Uterus (tissue), 4 donors: ENCODE results near the gene PAXIP1. TPM values are rescaled to one million over a fixed set of nuclear protein-coding genes. Genes with fewer than 3 reads are reported as not detected.

Experiments used
- DNase-seq, 2 donors: peaks; one replicate each; pipeline ENCODE4 v3.0.0-alpha.2; 2019 to 2020
- H3K27ac ChIP-seq, 2 donors: fragments of 200-600 bp; sonication (generic); 1 replicate in 1 of 2; 2 replicates in 1 of 2; pipeline ENCODE4 v1.5.1; 2016 to 2018
- H3K27me3 ChIP-seq, 2 donors: fragments of 200-600 bp; sonication (generic); one replicate each; pipeline ENCODE4 v1.5.1; 2018 to 2019; ENCODE audit warnings: control low read depth in 1 of 2
- H3K36me3 ChIP-seq, 2 donors: fragments of 200-600 bp; sonication (generic); one replicate each; pipeline ENCODE4 v1.5.1; 2019; ENCODE audit warnings: control low read depth in 1 of 2
- H3K4me1 ChIP-seq, 2 donors: fragments of 200-600 bp; sonication (generic); one replicate each; pipeline ENCODE4 v1.5.1; 2018 to 2019; ENCODE audit warnings: control low read depth in 1 of 2
- H3K4me3 ChIP-seq, 2 donors: fragments of 200-600 bp; sonication (generic); 1 replicate in 1 of 2; 2 replicates in 1 of 2; pipeline ENCODE4 v1.5.1; 2018 to 2019; ENCODE audit warnings: mild to moderate bottlenecking in 1 of 2
- H3K9me3 ChIP-seq, 2 donors: fragments of 200-600 bp; sonication (generic); one replicate each; pipeline ENCODE4 v1.5.1; 2019; ENCODE audit warnings: control low read depth in 1 of 2
- POLR2A ChIP-seq, 2 donors: fragments of 450-650 bp; IDR thresholded peaks; one replicate each; pipeline ENCODE4 v1.6.1; 2016; ENCODE audit warnings: antibody characterized with exemption in 2 of 2, mild to moderate bottlenecking in 1 of 2, moderate library complexity in 1 of 2
- intact Hi-C: fragments of 100-400 bp; cut with DNase I; formaldehyde crosslinking; loops from one replicate; pipeline ENCODE4 v1.15.1; 2023; ENCODE audit warnings: low total_unique reads
- total RNA-seq, 4 donors: library from RNA; depleted of rRNA in 3 of 4; stranded (reverse); fragments of >200 nt in 3 of 4; gene quantifications; one replicate each; pipeline versions ENCODE4 v1.1.0 to v1.2.4, GENCODE V29; 2014 to 2023
- TF ChIP-seq, protein P1 (sequence below), 4 experiments: fragments of 200-600 bp in 2 of 4; fragments of 450-650 bp in 2 of 4; sonication (generic) in 2 of 4; IDR thresholded peaks; one replicate each; pipeline ENCODE4 v1.5.1; 2016 to 2019; ENCODE audit warnings: antibody characterized with exemption in 4 of 4, mild to moderate bottlenecking in 2 of 4, moderate library complexity in 1 of 4
- donor health status: DM: yes; HTN: yes; CAD: no.

PAXIP1 gene, protein sequence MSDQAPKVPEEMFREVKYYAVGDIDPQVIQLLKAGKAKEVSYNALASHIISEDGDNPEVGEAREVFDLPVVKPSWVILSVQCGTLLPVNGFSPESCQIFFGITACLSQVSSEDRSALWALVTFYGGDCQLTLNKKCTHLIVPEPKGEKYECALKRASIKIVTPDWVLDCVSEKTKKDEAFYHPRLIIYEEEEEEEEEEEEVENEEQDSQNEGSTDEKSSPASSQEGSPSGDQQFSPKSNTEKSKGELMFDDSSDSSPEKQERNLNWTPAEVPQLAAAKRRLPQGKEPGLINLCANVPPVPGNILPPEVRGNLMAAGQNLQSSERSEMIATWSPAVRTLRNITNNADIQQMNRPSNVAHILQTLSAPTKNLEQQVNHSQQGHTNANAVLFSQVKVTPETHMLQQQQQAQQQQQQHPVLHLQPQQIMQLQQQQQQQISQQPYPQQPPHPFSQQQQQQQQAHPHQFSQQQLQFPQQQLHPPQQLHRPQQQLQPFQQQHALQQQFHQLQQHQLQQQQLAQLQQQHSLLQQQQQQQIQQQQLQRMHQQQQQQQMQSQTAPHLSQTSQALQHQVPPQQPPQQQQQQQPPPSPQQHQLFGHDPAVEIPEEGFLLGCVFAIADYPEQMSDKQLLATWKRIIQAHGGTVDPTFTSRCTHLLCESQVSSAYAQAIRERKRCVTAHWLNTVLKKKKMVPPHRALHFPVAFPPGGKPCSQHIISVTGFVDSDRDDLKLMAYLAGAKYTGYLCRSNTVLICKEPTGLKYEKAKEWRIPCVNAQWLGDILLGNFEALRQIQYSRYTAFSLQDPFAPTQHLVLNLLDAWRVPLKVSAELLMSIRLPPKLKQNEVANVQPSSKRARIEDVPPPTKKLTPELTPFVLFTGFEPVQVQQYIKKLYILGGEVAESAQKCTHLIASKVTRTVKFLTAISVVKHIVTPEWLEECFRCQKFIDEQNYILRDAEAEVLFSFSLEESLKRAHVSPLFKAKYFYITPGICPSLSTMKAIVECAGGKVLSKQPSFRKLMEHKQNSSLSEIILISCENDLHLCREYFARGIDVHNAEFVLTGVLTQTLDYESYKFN
- total RNA-seq, result 10 to 100 TPM; 11.2 to 22.5 (median 17.3) TPM

DNA sequence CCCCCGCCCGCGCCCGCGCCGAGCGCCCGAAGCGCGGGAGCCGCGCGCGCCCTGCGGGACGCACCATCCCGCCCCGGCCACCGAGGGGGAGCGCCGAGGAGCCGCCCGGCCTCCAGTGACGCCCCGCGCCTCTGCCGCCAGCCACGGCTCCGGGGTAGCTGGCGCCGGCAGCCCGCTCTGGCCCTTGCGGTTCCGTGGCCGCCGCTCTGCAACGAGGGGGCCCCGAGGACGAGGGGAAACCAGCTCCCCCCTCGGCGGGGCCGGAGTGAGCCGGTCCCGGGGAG is at the start of gene PAXIP1:
Gene PAXIP1, minus strand, starts transcription at position 33 of the 284 bp plus-strand sequence. CDS start 195 bp downstream, outside the sequence.
- Histone ChIP-seq H3K4me3 (peak within 1 kb of the TSS; percentile 76 to 90), H3K4me1 (peaks cover 0 to 4% of the 10 kb centered on the region in 2 donors), H3K36me3 (no peaks in the 10 kb centered on the region), H3K27me3 (no peaks in the 10 kb centered on the region), H3K9me3 (no peaks in the 10 kb centered on the region), H3K27ac (peak within 1 kb of the TSS; percentile 94)
- intact Hi-C loops, result no loop called here
- no peak for TF ChIP-seq POLR2A (IDR thresholded peaks at IDR 0.05)
- TF ChIP-seq, protein P1, sequence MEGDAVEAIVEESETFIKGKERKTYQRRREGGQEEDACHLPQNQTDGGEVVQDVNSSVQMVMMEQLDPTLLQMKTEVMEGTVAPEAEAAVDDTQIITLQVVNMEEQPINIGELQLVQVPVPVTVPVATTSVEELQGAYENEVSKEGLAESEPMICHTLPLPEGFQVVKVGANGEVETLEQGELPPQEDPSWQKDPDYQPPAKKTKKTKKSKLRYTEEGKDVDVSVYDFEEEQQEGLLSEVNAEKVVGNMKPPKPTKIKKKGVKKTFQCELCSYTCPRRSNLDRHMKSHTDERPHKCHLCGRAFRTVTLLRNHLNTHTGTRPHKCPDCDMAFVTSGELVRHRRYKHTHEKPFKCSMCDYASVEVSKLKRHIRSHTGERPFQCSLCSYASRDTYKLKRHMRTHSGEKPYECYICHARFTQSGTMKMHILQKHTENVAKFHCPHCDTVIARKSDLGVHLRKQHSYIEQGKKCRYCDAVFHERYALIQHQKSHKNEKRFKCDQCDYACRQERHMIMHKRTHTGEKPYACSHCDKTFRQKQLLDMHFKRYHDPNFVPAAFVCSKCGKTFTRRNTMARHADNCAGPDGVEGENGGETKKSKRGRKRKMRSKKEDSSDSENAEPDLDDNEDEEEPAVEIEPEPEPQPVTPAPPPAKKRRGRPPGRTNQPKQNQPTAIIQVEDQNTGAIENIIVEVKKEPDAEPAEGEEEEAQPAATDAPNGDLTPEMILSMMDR (IDR thresholded peaks at IDR 0.05), result peak in 3 of 4 experiments; percentile 7 to 57 (median 10)
- DNase-seq, result peak in 1 of 2 donors; percentile 31

DNA sequence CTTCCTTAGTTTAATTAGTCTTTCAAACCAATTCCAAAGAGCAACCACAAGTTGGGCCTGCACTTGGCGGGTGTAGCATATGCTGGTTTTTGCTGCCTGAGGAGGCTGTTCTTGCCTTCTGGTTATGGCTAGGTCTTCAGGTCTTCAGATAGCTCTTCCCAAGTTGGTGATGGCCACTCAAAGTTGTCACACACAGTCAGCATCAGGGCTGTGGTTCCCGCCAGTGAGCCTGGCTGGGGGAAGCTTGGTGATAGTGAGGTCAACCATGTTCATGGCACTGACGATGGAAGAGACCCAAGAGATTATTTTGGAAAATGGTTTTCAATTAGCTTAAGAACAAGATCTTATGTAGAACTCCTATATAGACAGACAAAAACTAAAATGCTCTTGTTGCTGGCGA is 48.4 kb upstream of the PAXIP1 start:
- intact Hi-C loops, result no loop called here
- no peaks in the 10 kb centered on the region for H3K36me3 ChIP-seq
- DNase-seq, result no peak
- TF ChIP-seq, protein P1 (IDR thresholded peaks at IDR 0.05), result no peak
- TF ChIP-seq POLR2A (IDR thresholded peaks at IDR 0.05), result no peak
- no peaks in the 10 kb centered on the region for H3K4me1 ChIP-seq
- no peaks in the 10 kb centered on the region for H3K9me3 ChIP-seq
- H3K27me3 ChIP-seq, result no peaks in the 10 kb centered on the region
- H3K4me3 ChIP-seq, result no peak overlapping the region
- no peak overlapping the region for H3K27ac ChIP-seq

DNA sequence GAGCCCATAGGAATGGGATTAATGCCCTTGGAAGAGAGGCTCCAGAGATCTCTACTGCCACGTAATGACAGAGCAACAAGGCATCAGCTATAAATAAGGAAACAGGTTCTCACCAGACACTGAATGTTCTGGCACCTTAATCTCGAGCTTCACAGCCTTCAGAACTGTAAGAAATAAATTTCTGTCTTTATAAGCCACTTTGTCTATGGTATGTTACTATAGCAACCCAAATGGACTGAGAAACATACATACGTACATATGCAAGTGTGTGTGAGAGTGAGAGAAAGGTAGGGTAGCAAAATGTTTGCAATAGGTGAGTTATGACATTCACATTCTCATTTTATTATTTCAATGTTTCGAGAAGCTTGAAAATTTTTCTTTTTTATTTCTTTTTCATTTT is 45.1 kb upstream of the PAXIP1 start:
- no peak for TF ChIP-seq POLR2A (IDR thresholded peaks at IDR 0.05)
- TF ChIP-seq, protein P1 (IDR thresholded peaks at IDR 0.05), result no peak

DNA sequence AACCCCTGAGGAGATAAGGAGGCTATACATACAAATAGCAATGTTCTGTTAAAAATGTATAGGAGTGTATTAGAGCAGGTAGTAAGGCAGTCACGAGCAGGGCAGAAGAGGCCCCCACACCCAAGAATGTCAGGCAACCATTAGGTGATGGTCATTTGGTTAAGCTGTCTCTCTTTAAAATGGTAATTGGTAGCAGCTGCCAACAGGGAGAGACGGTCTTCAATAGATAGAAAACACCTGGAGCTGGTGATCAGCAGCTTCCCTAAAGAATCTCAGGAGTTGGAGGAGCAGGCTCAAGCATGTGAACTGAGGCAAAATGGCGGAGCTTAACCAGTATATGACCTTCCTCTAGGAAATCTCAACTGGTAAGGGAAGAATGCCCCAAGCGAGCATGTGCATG is 40.8 kb upstream of the PAXIP1 start:
- no peak overlapping the region for H3K27ac ChIP-seq
- DNase-seq, result no peak
- H3K36me3 ChIP-seq, result no peaks in the 10 kb centered on the region
- H3K4me3 ChIP-seq, result no peak overlapping the region
- no peaks in the 10 kb centered on the region for H3K9me3 ChIP-seq
- TF ChIP-seq POLR2A (IDR thresholded peaks at IDR 0.05), result no peak
- TF ChIP-seq, protein P1 (IDR thresholded peaks at IDR 0.05), result no peak
- no peaks in the 10 kb centered on the region for H3K27me3 ChIP-seq
- no peaks in the 10 kb centered on the region for H3K4me1 ChIP-seq
- intact Hi-C loops, result no loop called here

More for the DNA sequence above, 45.1 kb upstream of the PAXIP1 start:
- no peak for DNase-seq
- H3K4me1 ChIP-seq, result no peaks in the 10 kb centered on the region
- H3K27me3 ChIP-seq, result no peaks in the 10 kb centered on the region
- intact Hi-C loops, result no loop called here
- no peaks in the 10 kb centered on the region for H3K36me3 ChIP-seq
- no peak overlapping the region for H3K4me3 ChIP-seq
- no peaks in the 10 kb centered on the region for H3K9me3 ChIP-seq
- no peak overlapping the region for H3K27ac ChIP-seq
